H1 (cell line): ENCODE data around the gene KCNB1. TPM values are rescaled to one million over a fixed set of nuclear protein-coding genes. Genes with fewer than 3 reads are reported as not detected.

Experiments
- CTCF ChIA-PET: fragments of 300-600 bp; sonication (Branson Sonifier 250); formaldehyde crosslinking; loops from one replicate; lab custom pipeline; 2021; ENCODE audit not compliant: partially characterized antibody; lab: Charles Lee
- POLR2A ChIA-PET: fragments of 300-600 bp; sonication (Branson Sonifier 250); formaldehyde crosslinking; loops from one replicate; lab custom pipeline; 2021; ENCODE audit warnings: inconsistent platforms; ENCODE audit not compliant: partially characterized antibody; lab: Charles Lee
- DNase-seq, 2 experiments: peaks; one replicate each; pipeline versions ENCODE4 v3.0.0 to v3.0.0-alpha.2; 2010 to 2022; ENCODE audit warnings: low spot score in 2 of 2, low read depth in 1 of 2, mixed read lengths in 1 of 2
- FAIRE-seq: peaks from 2 replicates; lab custom pipeline; 2011; peaks lifted over from hg19 to GRCh38; lab: Jason Lieb, UNC
- H2AFZ ChIP-seq: 2 replicates; pipeline ENCODE4 v1.8.1; 2012; ENCODE audit warnings: low read length, inconsistent platforms
- H2AK5ac ChIP-seq: 2 replicates; pipeline ENCODE4 v1.6.1; 2013; ENCODE audit warnings: low read depth, low read length
- H2BK120ac ChIP-seq: replicated peaks from 2 replicates; pipeline ENCODE3; 2013; ENCODE audit warnings: low read depth, low read length, inconsistent platforms
- H2BK12ac ChIP-seq: 2 replicates; pipeline ENCODE4 v1.6.1; 2013; ENCODE audit warnings: low read depth, low read length
- H2BK15ac ChIP-seq: 2 replicates; pipeline ENCODE4 v1.6.1; 2013; ENCODE audit warnings: low read length
- H2BK20ac ChIP-seq: 2 replicates; pipeline ENCODE4 v1.6.1; 2013; ENCODE audit warnings: low read length
- H2BK5ac ChIP-seq: 2 replicates; pipeline ENCODE4 v1.6.1; 2013; ENCODE audit warnings: low read depth, low read length
- H3K14ac ChIP-seq: 2 replicates; pipeline ENCODE4 v1.6.1; 2013; ENCODE audit warnings: inconsistent platforms; ENCODE audit not compliant: insufficient read length
- H3K18ac ChIP-seq: 2 replicates; pipeline ENCODE4 v1.6.1; 2013; ENCODE audit warnings: low read length; ENCODE audit errors: extremely low read depth
- H3K23ac ChIP-seq: 2 replicates; pipeline ENCODE4 v1.6.1; 2013; ENCODE audit warnings: inconsistent platforms; ENCODE audit not compliant: insufficient read length
- H3K23me2 ChIP-seq: 2 replicates; pipeline ENCODE4 v1.6.1; 2013; ENCODE audit warnings: low read depth, low read length
- H3K27ac ChIP-seq: 2 replicates; pipeline ENCODE4 v1.6.1; 2011; ENCODE audit warnings: low read depth, low read length, inconsistent platforms
- H3K27me3 ChIP-seq, 4 experiments: replicated peaks in 1 of 4; 1 replicate in 1 of 4; 2 replicates in 3 of 4; pipeline versions ENCODE4 v1.6.1 to v1.8.1; 2011 to 2013; ENCODE audit warnings: low read length in 3 of 4, mild to moderate bottlenecking in 3 of 4, inconsistent platforms in 2 of 4, mixed read lengths in 2 of 4, moderate library complexity in 1 of 4; ENCODE audit not compliant: control insufficient read depth in 3 of 4, insufficient read depth in 3 of 4; ENCODE audit errors: extremely low read depth in 1 of 4
- H3K36me3 ChIP-seq, 4 experiments: 2 replicates each; pipeline versions ENCODE4 v1.6.1 to v1.8.1; 2011 to 2013; ENCODE audit warnings: mild to moderate bottlenecking in 4 of 4, low read length in 3 of 4, moderate library complexity in 2 of 4, control low read depth in 1 of 4, inconsistent platforms in 1 of 4; ENCODE audit not compliant: insufficient read depth in 4 of 4, control insufficient read depth in 2 of 4
- H3K4ac ChIP-seq: replicated peaks from 2 replicates; pipeline ENCODE3; 2013; ENCODE audit warnings: low read length, low read depth, mixed read lengths, inconsistent platforms; ENCODE audit not compliant: insufficient read length
- H3K4me1 ChIP-seq, 4 experiments: replicated peaks in 1 of 4; 1 replicate in 1 of 4; 2 replicates in 3 of 4; pipeline versions ENCODE4 v1.6.1 to v1.8.1; 2011 to 2013; ENCODE audit warnings: low read length in 3 of 4, inconsistent platforms in 2 of 4, mixed read lengths in 1 of 4; ENCODE audit not compliant: insufficient read depth in 4 of 4, control insufficient read depth in 3 of 4
- H3K4me2 ChIP-seq, 2 experiments: 2 replicates each; pipeline versions ENCODE4 v1.6.1 to v1.8.1; 2011 to 2013; ENCODE audit warnings: low read depth in 2 of 2, low read length in 2 of 2, control low read depth in 1 of 2, inconsistent platforms in 1 of 2, mild to moderate bottlenecking in 1 of 2; ENCODE audit not compliant: insufficient read depth in 1 of 2
- H3K4me3 ChIP-seq, 4 experiments: fragments of 200-600, 300-600 bp in 1 of 4; sonication (generic), shearing (Covaris generic), sonication (Bioruptor Twin) in 1 of 4; 2 replicates each; pipeline versions ENCODE4 v1.5.1 to v1.8.1; 2011 to 2016; ENCODE audit warnings: low read length in 4 of 4, low read depth in 3 of 4, control low read depth in 2 of 4, inconsistent platforms in 2 of 4, mild to moderate bottlenecking in 2 of 4, mixed read lengths in 1 of 4, moderate library complexity in 1 of 4; ENCODE audit not compliant: insufficient read depth in 2 of 4; ENCODE audit errors: extremely low read depth in 1 of 4
- H3K56ac ChIP-seq: replicated peaks from 2 replicates; pipeline ENCODE3; 2013; ENCODE audit warnings: low read depth, mild to moderate bottlenecking, mixed read lengths, low read length, inconsistent platforms; ENCODE audit not compliant: insufficient read length
- H3K79me1 ChIP-seq: 2 replicates; pipeline ENCODE4 v1.6.1; 2013; ENCODE audit warnings: low read depth, low read length, control low read depth
- H3K79me2 ChIP-seq, 2 experiments: 2 replicates each; pipeline versions ENCODE4 v1.6.1 to v1.8.1; 2012 to 2013; ENCODE audit warnings: low read length in 2 of 2, mild to moderate bottlenecking in 2 of 2, inconsistent platforms in 1 of 2; ENCODE audit not compliant: insufficient read depth in 2 of 2, control insufficient read depth in 1 of 2
- H3K9ac ChIP-seq, 4 experiments: replicated peaks in 1 of 4; 1 replicate in 1 of 4; 2 replicates in 3 of 4; pipeline versions ENCODE4 v1.6.1 to v1.8.1; 2011 to 2013; ENCODE audit warnings: low read depth in 3 of 4, low read length in 3 of 4, control low read depth in 2 of 4, mild to moderate bottlenecking in 2 of 4, moderate library complexity in 2 of 4, inconsistent platforms in 1 of 4; ENCODE audit errors: extremely low read depth in 1 of 4
- H3K9me3 ChIP-seq, 2 experiments: 2 replicates each; pipeline versions ENCODE4 v1.6.1 to v1.8.1; 2012 to 2013; ENCODE audit warnings: mild to moderate bottlenecking in 2 of 2, moderate library complexity in 2 of 2, control low read depth in 1 of 2, inconsistent platforms in 1 of 2, low read depth in 1 of 2, low read length in 1 of 2, mixed read lengths in 1 of 2; ENCODE audit not compliant: insufficient read depth in 2 of 2
- H4K20me1 ChIP-seq, 2 experiments: replicated peaks in 1 of 2; 2 replicates each; pipeline versions ENCODE3 to v1.8.1; 2011 to 2013; ENCODE audit warnings: inconsistent platforms in 2 of 2, low read length in 2 of 2, mild to moderate bottlenecking in 1 of 2; ENCODE audit not compliant: insufficient read depth in 2 of 2, control insufficient read depth in 1 of 2
- H4K5ac ChIP-seq: 2 replicates; pipeline ENCODE4 v1.6.1; 2013; ENCODE audit warnings: low read length, low read depth, mixed read lengths, inconsistent platforms; ENCODE audit not compliant: insufficient read length
- H4K8ac ChIP-seq: 2 replicates; pipeline ENCODE4 v1.8.0; 2013; ENCODE audit warnings: mild to moderate bottlenecking, moderate library complexity, low read length, inconsistent platforms; ENCODE audit not compliant: insufficient read depth; ENCODE audit errors: extremely low read depth
- H4K91ac ChIP-seq: replicated peaks from 2 replicates; pipeline ENCODE3; 2013; ENCODE audit warnings: low read length, mixed read lengths, inconsistent platforms; ENCODE audit not compliant: insufficient read length
- CHD2 ChIP-seq: IDR thresholded peaks from 2 replicates; pipeline ENCODE4 v1.6.1; 2012; ENCODE audit warnings: low read length, improper control_type of control experiment
- POU5F1 ChIP-seq: IDR thresholded peaks from 2 replicates; pipeline ENCODE4 v1.6.1; 2011; ENCODE audit warnings: low read depth, mild to moderate bottlenecking, low read length, moderate library complexity
- RBBP5 ChIP-seq: IDR thresholded peaks from 2 replicates; pipeline ENCODE4 v1.7.1; 2012; ENCODE audit warnings: low read depth, mild to moderate bottlenecking, inconsistent platforms, low read length, moderate library complexity, borderline replicate concordance
- RFX5 ChIP-seq: IDR thresholded peaks from 2 replicates; pipeline ENCODE4 v1.6.1; 2011; ENCODE audit warnings: low read depth, low read length, improper control_type of control experiment, borderline replicate concordance
- SAP30 ChIP-seq: fragments of 300-600 bp; sonication (generic); IDR thresholded peaks from 2 replicates; pipeline ENCODE4 v1.7.1; 2012; ENCODE audit warnings: low read length, moderate library complexity, mild to moderate bottlenecking, inconsistent platforms; ENCODE audit not compliant: insufficient read depth, insufficient replicate concordance
- SIRT6 ChIP-seq: IDR thresholded peaks from one replicate; pipeline ENCODE4 v1.7.1; 2012; ENCODE audit warnings: low read length, inconsistent platforms
- SUZ12 ChIP-seq: fragments of 200-600 bp; sonication (generic); IDR thresholded peaks from 2 replicates; pipeline ENCODE4 v1.6.1; 2012; ENCODE audit warnings: mild to moderate bottlenecking, inconsistent platforms, low read length, moderate library complexity, mixed read lengths
- TAF7 ChIP-seq: optimal IDR thresholded peaks from 2 replicates; pipeline ENCODE3; 2011; ENCODE audit warnings: low read depth, mild to moderate bottlenecking, inconsistent platforms, low read length, moderate library complexity, borderline replicate concordance
- ZNF274 ChIP-seq: IDR thresholded peaks from 2 replicates; pipeline ENCODE4 v1.7.0; 2012; ENCODE audit warnings: low read length, borderline replicate concordance; ENCODE audit errors: extremely low read depth
- WGBS, 2 experiments: shearing (Covaris generic) in 1 of 2; methylation state at CpG; one replicate each; pipeline versions ENCODE4 v1.1.6 to v1.1.7; 2013 to 2015; ENCODE audit warnings: low lambda C conversion rate in 2 of 2, mixed read lengths in 2 of 2, inconsistent platforms in 1 of 2, low coverage in 1 of 2, missing lambda C conversion rate in 1 of 2; ENCODE audit not compliant: insufficient replicate concordance in 2 of 2, insufficient coverage in 1 of 2, insufficient read length in 1 of 2; ENCODE audit errors: extremely low coverage in 1 of 2, missing lambda C conversion rate in 1 of 2; 5-methylcytosine and 5-hydroxymethylcytosine counted together
- polyA plus RNA-seq, 7 experiments: library from polyadenylated mRNA; depleted of rRNA in 3 of 7; stranded (reverse) in 5 of 7; unstranded in 2 of 7; fragments of >200 nt in 5 of 7; fragments of 200-250 nt in 2 of 7; gene quantifications; 1 replicate in 5 of 7; 2 replicates in 1 of 7; 4 replicates in 1 of 7; pipeline versions ENCODE4 v1.2.1 to v1.2.3, GENCODE V29; 2011 to 2013; ENCODE audit warnings: missing spikeins in 2 of 7, mixed read lengths in 2 of 7
- total RNA-seq: library from RNA; stranded (reverse); fragmentation: NEBNext Ultra II Directional; extraction: Animal tissue kit (Norgen Biotek cat#: 25700); gene quantifications from 2 replicates; pipeline ENCODE4 v1.2.1, GENCODE V29; 2021
- TF ChIP-seq, protein P1 (sequence below): IDR thresholded peaks from 2 replicates; pipeline ENCODE4 v1.6.1; 2012; ENCODE audit warnings: inconsistent platforms
- TF ChIP-seq, protein P2 (sequence below): IDR thresholded peaks from 2 replicates; pipeline ENCODE4 v1.6.1; 2012; ENCODE audit warnings: low read length, inconsistent platforms

Gene KCNB1
- total and polyA plus RNA-seq, 2 of the 8 experiments (the other 6 are each of a cell fraction or from before 2014, with no cell fraction given) = 0.58 to 0.67 TPM

DNA sequence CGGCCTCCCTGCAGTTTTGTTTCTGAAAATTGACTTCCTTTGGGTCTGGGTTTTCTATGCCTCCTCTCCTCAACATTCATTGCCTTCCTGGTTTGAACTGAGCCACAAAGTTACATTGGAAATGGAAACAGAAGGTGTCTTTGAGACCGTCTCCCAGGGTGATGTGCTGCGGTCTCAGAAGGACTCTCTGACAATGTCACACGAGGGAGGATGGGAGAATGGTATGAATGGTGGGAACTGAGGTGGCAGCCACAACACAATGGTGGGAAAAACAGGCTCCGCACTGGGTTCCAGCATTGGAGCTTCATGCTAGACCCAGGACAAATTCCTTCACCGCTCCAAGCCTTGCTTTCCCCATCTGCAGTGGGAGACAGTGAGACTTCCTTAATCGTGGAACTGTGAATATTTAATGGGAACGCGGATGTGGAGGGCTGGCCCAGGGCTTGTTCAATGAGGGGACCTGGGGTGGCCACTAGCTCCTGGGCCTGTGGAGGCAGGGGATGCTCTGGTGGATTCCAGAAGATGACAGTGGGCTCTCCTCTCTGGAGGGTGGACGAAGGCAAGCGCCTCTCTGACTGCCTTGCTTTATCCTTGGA, 73.9 kb downstream of the KCNB1 start:
- Histone ChIP-seq H3K56ac (no peak overlapping the region), H4K91ac (no peak overlapping the region), H3K14ac (no peak overlapping the region), H3K27ac (no peak overlapping the region), H4K20me1 (no peaks in the 10 kb centered on the region), H3K9me3 (no peaks in the 10 kb centered on the region), H4K8ac (no peak overlapping the region), H2AFZ (no peak overlapping the region), H3K18ac (no peak overlapping the region), H2BK5ac (no peak overlapping the region), H3K9ac (no peak overlapping the region), H3K79me2 (no peaks in the 10 kb centered on the region), H3K4ac (peak overlapping the region; percentile 69), H3K36me3 (no peaks in the 10 kb centered on the region), H3K79me1 (no peaks in the 10 kb centered on the region), H2BK20ac (no peak overlapping the region), H2BK120ac (no peak overlapping the region), H2BK15ac (no peak overlapping the region), H4K5ac (no peak overlapping the region), H3K4me3 (no peak overlapping the region), H3K23ac (no peak overlapping the region), H3K23me2 (no peaks in the 10 kb centered on the region), H2BK12ac (peak overlapping the region; percentile 85; the same call in 1 of the 2 replicates), H3K27me3 (no peaks in the 10 kb centered on the region), H3K4me1 (no peaks in the 10 kb centered on the region), H3K4me2 (no peak overlapping the region), H2AK5ac (no peak overlapping the region)
- no peak for DNase-seq
- ChIA-PET CTCF (interaction anchor here (0.6 to 2.6 kb wide), 5 partner anchors 24 to 98 kb away, joined by 3 to 22 read pairs (median 4); no protein-coding TSS in a partner anchor), POLR2A (no interaction called here)
- WGBS, 2 experiments = 87% methylated on average over 10 of the region's 11 CpGs; no CpG with 5 or more reads in 1 of the 2 experiments
- no peak for FAIRE-seq
- TF ChIP-seq SAP30 = no peak
- TF ChIP-seq TAF7 = no peak
- TF ChIP-seq RBBP5 = no peak
- TF ChIP-seq SUZ12 = no peak
- TF ChIP-seq POU5F1 = no peak
- TF ChIP-seq, protein P1, sequence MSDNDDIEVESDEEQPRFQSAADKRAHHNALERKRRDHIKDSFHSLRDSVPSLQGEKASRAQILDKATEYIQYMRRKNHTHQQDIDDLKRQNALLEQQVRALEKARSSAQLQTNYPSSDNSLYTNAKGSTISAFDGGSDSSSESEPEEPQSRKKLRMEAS = no peak
- TF ChIP-seq, protein P2, sequence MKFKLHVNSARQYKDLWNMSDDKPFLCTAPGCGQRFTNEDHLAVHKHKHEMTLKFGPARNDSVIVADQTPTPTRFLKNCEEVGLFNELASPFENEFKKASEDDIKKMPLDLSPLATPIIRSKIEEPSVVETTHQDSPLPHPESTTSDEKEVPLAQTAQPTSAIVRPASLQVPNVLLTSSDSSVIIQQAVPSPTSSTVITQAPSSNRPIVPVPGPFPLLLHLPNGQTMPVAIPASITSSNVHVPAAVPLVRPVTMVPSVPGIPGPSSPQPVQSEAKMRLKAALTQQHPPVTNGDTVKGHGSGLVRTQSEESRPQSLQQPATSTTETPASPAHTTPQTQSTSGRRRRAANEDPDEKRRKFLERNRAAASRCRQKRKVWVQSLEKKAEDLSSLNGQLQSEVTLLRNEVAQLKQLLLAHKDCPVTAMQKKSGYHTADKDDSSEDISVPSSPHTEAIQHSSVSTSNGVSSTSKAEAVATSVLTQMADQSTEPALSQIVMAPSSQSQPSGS = no peak
- no peak for TF ChIP-seq CHD2
- TF ChIP-seq SIRT6 = no peak
- TF ChIP-seq ZNF274 = no peak
- no peak for TF ChIP-seq RFX5
